HepG2 (cell line): ENCODE data around the gene EPB41L2. TPM values are rescaled to one million over a fixed set of nuclear protein-coding genes. Genes with fewer than 3 reads are reported as not detected.
A peak's percentile ranks its signal among the peaks of the same experiment; 100 is the strongest.

Experiments
- CREM ChIP-seq, 2 experiments: sonication (generic) in 1 of 2; formaldehyde crosslinking in 1 of 2; IDR thresholded peaks; 2 replicates each; pipeline versions ENCODE4 v1.4.0 to v1.6.1; 2016 to 2020; ENCODE audit warnings: antibody characterized with exemption in 1 of 2, mild to moderate bottlenecking in 1 of 2, missing genetic modification reagents in 1 of 2
- ELF4 ChIP-seq: sonication (generic); formaldehyde crosslinking; IDR thresholded peaks from 2 replicates; pipeline ENCODE4 v1.5.0; 2020; ENCODE audit warnings: missing genetic modification reagents, mild to moderate bottlenecking, moderate library complexity, borderline replicate concordance
- FOXM1 ChIP-seq: sonication (generic); formaldehyde crosslinking; IDR thresholded peaks from 2 replicates; pipeline ENCODE4 v1.5.0; 2020; ENCODE audit warnings: missing genetic modification reagents
- RXRA ChIP-seq: sonication (generic); formaldehyde crosslinking; IDR thresholded peaks from 2 replicates; pipeline ENCODE4 v1.5.1; 2020; ENCODE audit warnings: missing genetic modification reagents
- THAP7 ChIP-seq: sonication (generic); formaldehyde crosslinking; IDR thresholded peaks from 2 replicates; pipeline ENCODE4 v1.8.1; 2023; ENCODE audit warnings: mild to moderate bottlenecking, missing genetic modification reagents
- WIZ ChIP-seq: sonication (generic); formaldehyde crosslinking; IDR thresholded peaks from 2 replicates; pipeline ENCODE4 v1.5.1; 2020; ENCODE audit warnings: mild to moderate bottlenecking, missing genetic modification reagents
- ZBTB46 ChIP-seq: sonication (generic); formaldehyde crosslinking; IDR thresholded peaks from 2 replicates; pipeline ENCODE4 v1.4.0; 2020; ENCODE audit warnings: mild to moderate bottlenecking, missing genetic modification reagents, borderline replicate concordance
- ZNF20 ChIP-seq: sonication (generic); formaldehyde crosslinking; IDR thresholded peaks from 2 replicates; pipeline ENCODE4 v1.4.0; 2020; ENCODE audit warnings: mild to moderate bottlenecking, moderate library complexity, missing genetic modification reagents
- ZNF253 ChIP-seq: sonication (generic); formaldehyde crosslinking; IDR thresholded peaks from 2 replicates; pipeline ENCODE4 v1.8.0; 2022; ENCODE audit warnings: mild to moderate bottlenecking, missing genetic modification reagents, borderline replicate concordance
- ZNF275 ChIP-seq: sonication (generic); formaldehyde crosslinking; IDR thresholded peaks from 2 replicates; pipeline ENCODE4 v1.8.0; 2022; ENCODE audit warnings: missing genetic modification reagents, mild to moderate bottlenecking, inconsistent platforms, borderline replicate concordance
- ZNF563 ChIP-seq: sonication (generic); formaldehyde crosslinking; IDR thresholded peaks from 2 replicates; pipeline ENCODE4 v1.8.0; 2022; ENCODE audit warnings: mild to moderate bottlenecking, moderate library complexity, missing genetic modification reagents
- ZNF792 ChIP-seq: IDR thresholded peaks from 2 replicates; pipeline ENCODE4 v1.6.1; 2016
- ZNF839 ChIP-seq: sonication (generic); formaldehyde crosslinking; IDR thresholded peaks from 2 replicates; pipeline ENCODE4 v1.4.0; 2020; ENCODE audit warnings: missing genetic modification reagents, mild to moderate bottlenecking, borderline replicate concordance
- polyA plus RNA-seq, 8 experiments: library from polyadenylated mRNA; depleted of rRNA in 3 of 8; stranded (reverse) in 7 of 8; unstranded in 1 of 8; fragments of >200 nt; fragmentation: Illumina TruSeq in 4 of 8; extraction: Trizol in 4 of 8; gene quantifications; 2 replicates each; pipeline versions ENCODE4 v1.2.1 to v1.2.3, GENCODE V29; 2011 to 2016; ENCODE audit warnings: low read depth in 4 of 8, missing spikeins in 1 of 8, mixed read lengths in 1 of 8; ENCODE audit not compliant: insufficient read depth in 1 of 8
- total RNA-seq, 5 experiments: library from RNA; depleted of rRNA; stranded (reverse); fragments of >200 nt; fragmentation: Illumina TruSeq; extraction: Trizol; gene quantifications; 2 replicates each; pipeline ENCODE4 v1.2.3, GENCODE V29; 2016; ENCODE audit warnings: low read depth in 1 of 5
- TF ChIP-seq, protein P1 (sequence below): sonication (generic); formaldehyde crosslinking; IDR thresholded peaks from 2 replicates; pipeline ENCODE4 v1.4.0; 2020; ENCODE audit warnings: missing genetic modification reagents, borderline replicate concordance
- TF ChIP-seq, protein P2 (sequence below): sonication (generic); formaldehyde crosslinking; IDR thresholded peaks from 2 replicates; pipeline ENCODE4 v1.8.1; 2023; ENCODE audit warnings: mild to moderate bottlenecking, inconsistent platforms, moderate library complexity, missing genetic modification reagents, borderline replicate concordance
- TF ChIP-seq, protein P3 (sequence below): sonication (generic); formaldehyde crosslinking; conservative IDR thresholded peaks from 2 replicates; pipeline ENCODE4 v1.4.0; 2020; ENCODE audit warnings: missing genetic modification reagents

Gene EPB41L2
- total and polyA plus RNA-seq, 2 of the 13 experiments (the other 11 are each of a cell fraction or from before 2014, with no cell fraction given) = 41.7 to 56.4 TPM

DNA sequence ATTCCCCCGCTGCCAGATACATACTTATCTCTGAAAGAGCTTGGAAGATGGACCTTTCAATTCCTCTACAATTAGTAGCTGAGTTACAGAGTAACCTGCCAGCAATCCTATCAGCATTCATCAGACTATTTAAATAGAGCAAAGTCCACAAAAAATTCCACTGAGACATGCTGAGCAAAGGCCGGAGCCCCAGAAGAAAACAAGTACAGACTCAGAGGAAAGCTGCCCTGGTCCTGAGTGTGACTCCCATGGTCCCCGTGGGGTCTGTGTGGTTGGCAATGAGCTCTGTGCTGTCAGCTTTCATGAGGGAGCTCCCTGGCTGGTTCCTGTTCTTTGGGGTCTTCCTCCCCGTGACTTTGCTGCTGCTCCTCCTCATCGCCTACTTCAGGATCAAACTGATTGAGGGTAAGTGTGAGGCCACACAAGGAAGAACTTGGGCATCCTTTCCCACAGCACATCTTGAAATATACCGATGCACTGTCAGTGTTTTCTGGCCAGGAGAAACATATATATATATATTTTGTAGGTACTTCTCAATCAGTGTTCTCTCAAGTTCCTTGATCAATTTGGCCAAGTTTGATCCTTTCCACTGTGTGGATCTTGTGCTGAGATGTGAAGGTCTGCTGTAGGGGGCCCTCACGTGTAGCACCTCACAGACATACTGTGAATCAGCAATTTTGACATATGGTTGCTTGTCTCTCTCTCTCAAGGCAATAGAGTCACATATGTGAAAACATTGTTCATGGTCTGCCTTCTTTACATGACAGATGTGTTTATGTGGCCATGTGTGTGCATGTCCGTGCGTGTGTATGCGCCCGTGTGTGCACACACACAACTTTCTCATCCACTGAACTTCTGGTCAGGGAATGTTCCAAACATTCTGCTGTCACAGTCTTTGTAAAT is 235.5 kb downstream of the EPB41L2 start, which contains the start of gene SMLR1 (continued):
- TF ChIP-seq, protein P1, sequence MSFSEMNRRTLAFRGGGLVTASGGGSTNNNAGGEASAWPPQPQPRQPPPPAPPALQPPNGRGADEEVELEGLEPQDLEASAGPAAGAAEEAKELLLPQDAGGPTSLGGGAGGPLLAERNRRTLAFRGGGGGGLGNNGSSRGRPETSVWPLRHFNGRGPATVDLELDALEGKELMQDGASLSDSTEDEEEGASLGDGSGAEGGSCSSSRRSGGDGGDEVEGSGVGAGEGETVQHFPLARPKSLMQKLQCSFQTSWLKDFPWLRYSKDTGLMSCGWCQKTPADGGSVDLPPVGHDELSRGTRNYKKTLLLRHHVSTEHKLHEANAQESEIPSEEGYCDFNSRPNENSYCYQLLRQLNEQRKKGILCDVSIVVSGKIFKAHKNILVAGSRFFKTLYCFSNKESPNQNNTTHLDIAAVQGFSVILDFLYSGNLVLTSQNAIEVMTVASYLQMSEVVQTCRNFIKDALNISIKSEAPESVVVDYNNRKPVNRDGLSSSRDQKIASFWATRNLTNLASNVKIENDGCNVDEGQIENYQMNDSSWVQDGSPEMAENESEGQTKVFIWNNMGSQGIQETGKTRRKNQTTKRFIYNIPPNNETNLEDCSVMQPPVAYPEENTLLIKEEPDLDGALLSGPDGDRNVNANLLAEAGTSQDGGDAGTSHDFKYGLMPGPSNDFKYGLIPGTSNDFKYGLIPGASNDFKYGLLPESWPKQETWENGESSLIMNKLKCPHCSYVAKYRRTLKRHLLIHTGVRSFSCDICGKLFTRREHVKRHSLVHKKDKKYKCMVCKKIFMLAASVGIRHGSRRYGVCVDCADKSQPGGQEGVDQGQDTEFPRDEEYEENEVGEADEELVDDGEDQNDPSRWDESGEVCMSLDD (CRISPR knock-in tag) = 0 out of 2 replicates have a peak, but pooled peaks have one; percentile 14
- peak; percentile 68; the same call in 1 of the 2 replicates for TF ChIP-seq ZNF563 (CRISPR knock-in tag)
- TF ChIP-seq ZNF839 (CRISPR knock-in tag) = no peak
- no peak for TF ChIP-seq ZBTB46 (CRISPR knock-in tag)
- TF ChIP-seq ZNF20 (CRISPR knock-in tag) = no peak
- peak; percentile 43; the same call in 1 of the 2 replicates for TF ChIP-seq RXRA (CRISPR knock-in tag)
- peak; percentile 70 for TF ChIP-seq CREM (IDR thresholded peaks at IDR 0.05)
- TF ChIP-seq CREM (CRISPR knock-in tag; IDR thresholded peaks at IDR 0.05) = no peak
- TF ChIP-seq ZNF792 (CRISPR knock-in tag) = peak; percentile 50; the same call in 1 of the 2 replicates
- no peak for TF ChIP-seq ZNF275 (CRISPR knock-in tag)
- TF ChIP-seq, protein P2, sequence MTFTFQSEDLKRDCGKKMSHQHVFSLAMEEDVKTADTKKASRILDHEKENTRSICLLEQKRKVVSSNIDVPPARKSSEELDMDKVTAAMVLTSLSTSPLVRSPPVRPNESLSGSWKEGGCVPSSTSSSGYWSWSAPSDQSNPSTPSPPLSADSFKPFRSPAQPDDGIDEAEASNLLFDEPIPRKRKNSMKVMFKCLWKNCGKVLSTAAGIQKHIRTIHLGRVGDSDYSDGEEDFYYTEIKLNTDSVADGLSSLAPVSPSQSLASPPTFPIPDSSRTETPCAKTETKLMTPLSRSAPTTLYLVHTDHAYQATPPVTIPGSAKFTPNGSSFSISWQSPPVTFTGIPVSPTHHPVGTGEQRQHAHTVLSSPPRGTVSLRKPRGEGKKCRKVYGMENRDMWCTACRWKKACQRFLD (CRISPR knock-in tag) = no peak; the same call in 1 of the 2 replicates
- TF ChIP-seq, protein P3, sequence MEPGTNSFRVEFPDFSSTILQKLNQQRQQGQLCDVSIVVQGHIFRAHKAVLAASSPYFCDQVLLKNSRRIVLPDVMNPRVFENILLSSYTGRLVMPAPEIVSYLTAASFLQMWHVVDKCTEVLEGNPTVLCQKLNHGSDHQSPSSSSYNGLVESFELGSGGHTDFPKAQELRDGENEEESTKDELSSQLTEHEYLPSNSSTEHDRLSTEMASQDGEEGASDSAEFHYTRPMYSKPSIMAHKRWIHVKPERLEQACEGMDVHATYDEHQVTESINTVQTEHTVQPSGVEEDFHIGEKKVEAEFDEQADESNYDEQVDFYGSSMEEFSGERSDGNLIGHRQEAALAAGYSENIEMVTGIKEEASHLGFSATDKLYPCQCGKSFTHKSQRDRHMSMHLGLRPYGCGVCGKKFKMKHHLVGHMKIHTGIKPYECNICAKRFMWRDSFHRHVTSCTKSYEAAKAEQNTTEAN (CRISPR knock-in tag) = no peak
- no peak for TF ChIP-seq FOXM1 (CRISPR knock-in tag)
- TF ChIP-seq ELF4 (CRISPR knock-in tag) = 0 out of 2 replicates have a peak, but pooled peaks have one; percentile 52
- TF ChIP-seq ZNF253 (CRISPR knock-in tag) = 0 out of 2 replicates have a peak, but pooled peaks have one; percentile 62
- TF ChIP-seq THAP7 (CRISPR knock-in tag) = no peak
- TF ChIP-seq WIZ = peak; percentile 35; the same call in 1 of the 2 replicates
